Thymus (tissue), 11 donors: Measurements from ENCODE around the gene TPO. TPM values are rescaled to one million over a fixed set of nuclear protein-coding genes. Genes with fewer than 3 reads are reported as not detected.

Experiments used
- DNase-seq, 9 donors: peaks; one replicate each; pipeline ENCODE4 v3.0.0-alpha.2; 2013; ENCODE audit warnings: low spot score in 9 of 9, low read depth in 6 of 9, missing footprints in 1 of 9
- H3K27ac ChIP-seq, 2 donors: one replicate each; pipeline ENCODE4 v1.5.1; 2013; ENCODE audit warnings: control low read depth in 1 of 2, low read depth in 1 of 2, low read length in 1 of 2, mild to moderate bottlenecking in 1 of 2, moderate library complexity in 1 of 2
- H3K27me3 ChIP-seq, 2 donors: one replicate each; pipeline ENCODE4 v1.5.1; 2013; ENCODE audit warnings: low read length in 1 of 2; ENCODE audit not compliant: control insufficient read depth in 2 of 2, insufficient read depth in 1 of 2
- H3K36me3 ChIP-seq, 2 donors: one replicate each; pipeline ENCODE4 v1.5.1; 2013; ENCODE audit warnings: low read length in 1 of 2, mild to moderate bottlenecking in 1 of 2, moderate library complexity in 1 of 2; ENCODE audit not compliant: control insufficient read depth in 2 of 2, insufficient read depth in 2 of 2
- H3K4me1 ChIP-seq, 2 donors: one replicate each; pipeline ENCODE4 v1.5.1; 2013; ENCODE audit warnings: low read length in 2 of 2; ENCODE audit not compliant: control insufficient read depth in 2 of 2, insufficient read depth in 2 of 2
- H3K4me3 ChIP-seq, 2 donors: one replicate each; pipeline ENCODE4 v1.5.1; 2013; ENCODE audit warnings: low read length in 2 of 2, control low read depth in 1 of 2, mild to moderate bottlenecking in 1 of 2
- H3K9me3 ChIP-seq, 2 donors: one replicate each; pipeline ENCODE4 v1.5.1; 2013; ENCODE audit warnings: low read length in 1 of 2, mild to moderate bottlenecking in 1 of 2; ENCODE audit not compliant: control insufficient read depth in 2 of 2, insufficient read depth in 1 of 2
- whole genome bisulfite sequencing: extraction: QIAGEN DNeasy Blood & Tissue Kit; methylation state at CpG from one replicate; pipeline ENCODE4 v1.1.7; 2013; 5-methylcytosine and 5-hydroxymethylcytosine counted together
- polyA plus RNA-seq: library from polyadenylated mRNA; stranded (reverse); fragments of 200-250 nt; gene quantifications from one replicate; pipeline ENCODE4 v1.2.3, GENCODE V29; 2013
- total RNA-seq: library from RNA; stranded (reverse); fragments of 120-200 nt; gene quantifications from one replicate; pipeline ENCODE4 v1.2.4, GENCODE V29; 2013
- donor health status: healthy.

Gene TPO
- total and polyA plus RNA-seq, 2 donors, result 0.05 to 2.0 TPM

DNA sequence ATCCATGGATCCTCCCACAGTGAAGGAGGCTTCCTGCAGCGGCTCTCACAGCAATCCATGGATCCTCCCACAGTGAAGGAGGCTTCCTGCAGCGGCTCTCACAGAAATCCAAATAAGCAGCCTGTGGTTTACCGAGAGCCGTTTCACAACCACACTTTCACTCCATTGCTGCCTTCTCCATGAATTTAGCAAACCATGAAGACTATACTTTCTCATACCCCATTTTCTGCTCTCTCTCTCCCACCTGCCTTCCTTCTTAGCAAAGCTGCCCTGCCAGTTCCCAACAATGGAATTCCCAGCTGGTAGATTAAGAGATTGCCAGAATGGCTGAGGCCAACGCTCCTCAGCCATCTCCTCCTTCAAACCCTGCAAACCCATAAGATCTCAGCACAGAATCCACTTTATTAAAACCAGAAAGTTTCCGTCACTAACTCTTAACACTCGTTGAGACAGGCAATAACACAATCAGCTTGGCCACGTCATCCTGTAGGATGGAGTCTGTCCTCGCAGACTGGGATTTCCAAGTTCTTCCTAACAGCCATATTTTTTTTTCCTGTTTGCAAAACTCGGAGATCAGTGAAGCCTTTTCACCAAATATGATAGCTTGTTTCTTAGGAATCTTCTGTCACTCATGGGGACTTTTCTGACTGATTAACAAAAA lies 168.8 kb downstream of the TPO start:
- H3K4me1 ChIP-seq, result no peaks in the 10 kb centered on the region
- WGBS, result 90% methylated on average over 10 of the region's 10 CpGs
- H3K4me3 ChIP-seq, result no peak overlapping the region
- H3K27me3 ChIP-seq, result peaks cover 0 to 2% of the 10 kb centered on the region in 2 donors
- H3K27ac ChIP-seq, result no peak overlapping the region
- DNase-seq, result no peak
- H3K36me3 ChIP-seq, result no peaks in the 10 kb centered on the region
- no peaks in the 10 kb centered on the region for H3K9me3 ChIP-seq

- no peak for DNase-seq
- no peak overlapping the region for H3K4me3 ChIP-seq
Measured at GRCh38 chr2:1582891-1583341, 169.7 kb downstream of the TPO start.

DNA sequence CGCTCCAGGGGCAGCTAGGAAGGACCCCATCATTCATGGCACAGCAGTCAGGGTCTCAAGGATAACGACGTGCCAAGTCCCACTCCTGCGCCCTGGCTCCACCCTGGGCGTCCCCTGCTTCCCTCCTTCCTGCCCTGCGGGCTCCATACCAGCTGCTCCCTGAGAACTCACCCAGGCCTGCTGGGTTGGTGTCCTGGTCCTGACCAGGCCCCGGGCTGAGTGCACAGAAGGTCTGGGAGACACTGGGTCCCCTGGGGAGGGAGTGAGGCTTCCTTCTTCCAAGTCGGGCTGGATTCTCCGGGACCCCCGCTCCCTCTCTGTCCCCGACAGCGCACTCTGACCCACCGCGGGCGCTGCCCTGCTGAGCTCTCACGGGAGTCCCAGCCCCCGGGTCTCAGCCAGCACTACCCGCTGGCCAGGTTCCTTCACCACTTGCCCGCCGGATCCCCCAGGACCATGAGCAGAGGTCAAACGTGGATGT lies 170.8 kb downstream of the TPO start:
- WGBS, result 95% methylated on average over 21 of the region's 21 CpGs
- Histone ChIP-seq H3K27me3 (peaks cover 0 to 2% of the 10 kb centered on the region in 2 donors), H3K9me3 (no peaks in the 10 kb centered on the region), H3K4me3 (no peak overlapping the region), H3K4me1 (no peaks in the 10 kb centered on the region), H3K27ac (no peak overlapping the region), H3K36me3 (no peaks in the 10 kb centered on the region)
- DNase-seq, result no peak

More at GRCh38 chr2:1582891-1583341, 169.7 kb downstream of the TPO start:
- H3K27me3 ChIP-seq, result peaks cover 0 to 2% of the 10 kb centered on the region in 2 donors
- H3K36me3 ChIP-seq, result no peaks in the 10 kb centered on the region
- no peaks in the 10 kb centered on the region for H3K4me1 ChIP-seq
- H3K27ac ChIP-seq, result no peak overlapping the region
- H3K9me3 ChIP-seq, result no peaks in the 10 kb centered on the region
- WGBS, result 92% methylated on average over 22 of the region's 22 CpGs

DNA sequence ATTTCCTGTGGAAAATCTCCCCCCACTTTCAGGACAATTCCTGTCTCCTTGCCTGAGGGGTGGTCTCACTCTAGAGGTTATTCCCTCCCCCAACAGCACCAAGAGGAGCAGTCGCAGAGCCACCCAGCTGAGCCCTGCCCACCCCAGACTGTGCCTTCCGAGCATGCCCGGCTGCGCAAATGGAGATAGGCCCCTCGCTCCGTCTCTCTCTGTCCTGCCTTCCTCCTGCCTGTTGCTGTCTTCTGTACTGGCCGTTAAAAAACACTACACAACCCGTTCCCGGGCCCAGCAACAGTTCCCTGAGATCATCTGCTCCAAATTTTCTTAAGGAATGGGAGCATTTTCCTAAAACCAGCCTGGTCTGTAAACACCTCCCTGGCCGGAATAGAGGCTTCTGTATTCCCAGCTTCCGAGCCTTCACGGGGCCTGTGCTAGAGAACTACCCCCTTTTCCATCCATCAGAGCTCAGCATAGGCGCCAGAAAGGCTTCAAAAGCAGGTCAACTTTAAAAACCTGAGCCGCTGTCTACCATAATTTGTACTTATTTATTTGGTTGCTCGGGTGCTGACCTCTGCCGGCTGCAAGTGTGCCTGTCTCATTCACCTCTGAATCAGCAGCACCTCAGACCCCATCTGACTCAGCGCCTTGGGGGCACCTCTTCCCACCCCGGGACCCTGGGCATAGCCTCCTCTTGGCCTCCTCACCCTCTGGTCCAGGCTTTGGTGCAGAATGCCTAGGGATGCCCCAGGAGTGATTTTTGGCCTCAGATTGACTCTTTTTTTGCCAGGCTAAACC lies 171.6 kb downstream of the TPO start:
- no peak overlapping the region for H3K27ac ChIP-seq
- no peak overlapping the region for H3K4me3 ChIP-seq
- H3K36me3 ChIP-seq, result no peaks in the 10 kb centered on the region
- 91% methylated on average over 18 of the region's 18 CpGs for WGBS
- no peak for DNase-seq
- H3K9me3 ChIP-seq, result no peaks in the 10 kb centered on the region
- H3K4me1 ChIP-seq, result no peaks in the 10 kb centered on the region
- peaks cover 0 to 2% of the 10 kb centered on the region in 2 donors for H3K27me3 ChIP-seq

GRCh38 chr2:1585635-1586034 lies 172.4 kb downstream of the TPO start:
- no peaks in the 10 kb centered on the region for H3K36me3 ChIP-seq
- H3K4me3 ChIP-seq, result no peak overlapping the region
- H3K27ac ChIP-seq, result no peak overlapping the region
- H3K9me3 ChIP-seq, result no peaks in the 10 kb centered on the region
- H3K27me3 ChIP-seq, result peaks cover 0 to 3% of the 10 kb centered on the region in 2 donors
- WGBS, result 92% methylated on average over 17 of the region's 17 CpGs
- H3K4me1 ChIP-seq, result no peaks in the 10 kb centered on the region
- DNase-seq, result no peak

GRCh38 chr2:1586251-1586922 lies 173.1 kb downstream of the TPO start:
- H3K36me3 ChIP-seq, result no peaks in the 10 kb centered on the region
- H3K4me3 ChIP-seq, result no peak overlapping the region
- 90% methylated on average over 14 of the region's 14 CpGs for WGBS
- H3K27me3 ChIP-seq, result peaks cover 0 to 10% of the 10 kb centered on the region in 2 donors
- no peak for DNase-seq
- H3K9me3 ChIP-seq, result no peaks in the 10 kb centered on the region
- no peaks in the 10 kb centered on the region for H3K4me1 ChIP-seq
- no peak overlapping the region for H3K27ac ChIP-seq

DNA sequence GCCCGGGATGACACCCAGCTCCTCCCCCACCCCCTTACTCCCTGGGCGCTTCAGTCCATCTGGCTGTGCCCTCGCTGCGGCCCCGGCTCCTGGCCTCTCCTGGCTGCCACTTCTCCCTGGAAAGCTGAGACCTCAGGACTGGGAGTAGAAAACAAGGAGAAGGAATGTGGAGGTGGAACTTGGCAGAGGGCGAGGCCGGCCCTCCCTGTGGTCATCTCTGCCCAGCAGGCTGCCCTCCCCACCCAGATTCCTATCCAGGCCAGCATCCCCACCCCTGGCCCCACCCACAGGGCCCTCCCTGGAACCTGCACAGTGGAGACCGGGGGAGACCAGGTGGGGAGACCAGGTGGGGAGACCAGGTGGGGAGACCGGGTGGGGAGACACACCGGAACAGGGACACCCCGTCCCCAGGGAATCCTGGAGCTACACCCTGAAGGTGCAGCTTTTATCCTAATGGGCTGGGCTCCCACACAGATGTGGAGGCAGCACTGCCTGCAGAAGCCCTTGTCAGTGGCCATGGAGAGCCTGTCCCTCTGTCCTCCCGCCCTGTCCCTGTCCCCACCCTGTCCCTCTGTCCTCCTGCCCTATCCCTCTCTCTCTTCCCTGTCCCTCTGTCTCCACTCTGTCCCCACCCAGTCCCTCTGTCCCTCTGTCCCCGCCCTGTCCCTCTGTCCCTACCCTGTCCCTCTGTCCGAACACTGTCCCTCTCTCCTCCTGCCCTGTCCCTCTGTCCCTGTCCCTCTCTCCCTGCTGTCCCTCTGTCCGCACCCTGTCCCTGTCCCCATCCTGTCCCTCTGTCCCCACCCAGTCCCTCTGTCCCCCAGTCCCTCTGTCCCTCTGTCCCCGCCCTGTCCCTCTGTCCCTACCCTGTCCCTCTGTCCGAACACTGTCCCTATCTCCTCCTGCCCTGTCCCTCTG lies 173.9 kb downstream of the TPO start:
- no peak for DNase-seq
- Histone ChIP-seq H3K27me3 (peaks cover 0 to 18% of the 10 kb centered on the region in 2 donors), H3K27ac (no peak overlapping the region)

DNA sequence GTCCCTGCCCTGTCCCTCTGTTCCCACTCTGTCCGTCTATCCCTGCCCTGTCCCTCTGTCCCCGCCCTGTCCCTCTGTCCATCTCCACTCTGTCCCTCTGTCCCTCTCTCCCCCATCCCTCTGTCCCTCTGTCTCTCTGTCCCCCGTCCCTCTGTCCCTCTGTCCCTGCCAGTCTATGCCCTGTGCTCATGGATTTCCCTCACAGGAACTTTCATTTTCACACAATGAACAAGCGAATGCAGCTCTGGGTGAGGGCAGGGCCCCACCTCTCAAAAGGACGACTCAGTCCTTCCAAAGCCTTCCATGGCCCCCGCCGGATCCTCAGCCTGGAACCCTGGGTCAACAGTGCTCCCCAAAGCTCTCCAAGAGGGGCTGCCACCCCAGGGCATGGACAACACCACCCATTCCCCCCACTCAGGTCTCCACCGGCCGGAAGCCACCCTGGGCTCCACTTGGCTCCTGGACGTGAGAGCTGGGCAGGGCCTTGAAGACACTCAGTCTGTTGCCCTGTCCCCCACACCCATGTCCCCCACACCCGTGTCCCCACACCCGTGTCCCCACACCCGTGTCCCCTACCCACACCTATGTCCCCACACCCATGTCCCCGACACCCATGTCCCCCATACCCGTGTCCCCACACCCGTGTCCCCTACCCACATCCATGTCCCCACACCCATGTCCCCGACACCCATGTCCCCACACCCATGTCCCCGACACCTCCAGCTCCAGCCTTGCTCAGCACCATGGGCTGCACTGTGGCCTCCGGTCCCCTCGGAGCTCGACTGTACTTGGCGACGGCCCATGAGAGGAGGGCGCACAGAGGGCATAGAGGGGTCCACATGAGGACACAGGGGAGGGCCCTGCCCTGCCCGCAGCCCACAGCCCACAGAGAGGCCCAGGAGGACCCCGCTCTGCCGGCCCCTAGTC lies 175.1 kb downstream of the TPO start:
- no peaks in the 10 kb centered on the region for H3K9me3 ChIP-seq
- no peaks in the 10 kb centered on the region for H3K36me3 ChIP-seq
- WGBS, result 87% methylated on average over 27 of the region's 27 CpGs
- no peak overlapping the region for H3K4me3 ChIP-seq
- no peak for DNase-seq
- H3K4me1 ChIP-seq, result no peaks in the 10 kb centered on the region
- H3K27ac ChIP-seq, result no peak overlapping the region
- H3K27me3 ChIP-seq, result peaks cover 0 to 16% of the 10 kb centered on the region in 2 donors

More for the DNA sequence above, 173.9 kb downstream of the TPO start:
- Histone ChIP-seq H3K9me3 (no peaks in the 10 kb centered on the region), H3K4me1 (no peaks in the 10 kb centered on the region), H3K4me3 (no peak overlapping the region), H3K36me3 (no peaks in the 10 kb centered on the region)
- 82% methylated on average over 17 of the region's 17 CpGs for WGBS
